Lower lobe of right lung (tissue), 2 donors: Measurements from ENCODE around the gene APOE. TPM values are rescaled to one million over a fixed set of nuclear protein-coding genes. Genes with fewer than 3 reads are reported as not detected.

Experiments used
- ATAC-seq, 2 donors: fragments of 200-7000 bp; cut with Tn5 transposase; one replicate each; pipeline ENCODE4 v1.9.1; 2020 to 2022; ENCODE audit warnings: mild to moderate bottlenecking in 2 of 2, moderate library complexity in 2 of 2
- DNase-seq: peaks from one replicate; pipeline ENCODE4 v3.0.0-alpha.2; 2020
- H3K27ac ChIP-seq: fragments of 200-600 bp; one replicate; pipeline ENCODE4 v1.8.0; 2022
- H3K27me3 ChIP-seq: fragments of 200-600 bp; one replicate; pipeline ENCODE4 v1.8.0; 2022; ENCODE audit warnings: low read depth
- H3K36me3 ChIP-seq: fragments of 200-600 bp; one replicate; pipeline ENCODE4 v1.8.0; 2022; ENCODE audit warnings: mild to moderate bottlenecking
- H3K4me1 ChIP-seq: fragments of 200-600 bp; one replicate; pipeline ENCODE4 v1.8.0; 2022
- H3K4me3 ChIP-seq: fragments of 200-600 bp; one replicate; pipeline ENCODE4 v1.8.0; 2022; ENCODE audit warnings: mild to moderate bottlenecking
- H3K9me3 ChIP-seq: fragments of 200-600 bp; one replicate; pipeline ENCODE4 v1.8.0; 2022
- intact Hi-C: fragments of 100-400 bp; cut with DNase I; formaldehyde crosslinking; loops from one replicate; pipeline ENCODE4 v1.11.0; 2022
- total RNA-seq: library from RNA; stranded (reverse); fragmentation: NEBNext Ultra II Directional; extraction: Animal tissue kit (Norgen Biotek cat#: 25700); gene quantifications from one replicate; pipeline ENCODE4 v1.2.1, GENCODE V29; 2021
- TF ChIP-seq, protein P1 (sequence below): fragments of 200-600 bp; IDR thresholded peaks from one replicate; pipeline ENCODE4 v1.8.0; 2022; ENCODE audit warnings: antibody characterized with exemption, mild to moderate bottlenecking
- donor health status: DM: no; HTN: yes; CAD: no; lungs with severe emphysema.

The APOE gene
- total RNA-seq, 1 donor from 2014 or later: 447 TPM

DNA sequence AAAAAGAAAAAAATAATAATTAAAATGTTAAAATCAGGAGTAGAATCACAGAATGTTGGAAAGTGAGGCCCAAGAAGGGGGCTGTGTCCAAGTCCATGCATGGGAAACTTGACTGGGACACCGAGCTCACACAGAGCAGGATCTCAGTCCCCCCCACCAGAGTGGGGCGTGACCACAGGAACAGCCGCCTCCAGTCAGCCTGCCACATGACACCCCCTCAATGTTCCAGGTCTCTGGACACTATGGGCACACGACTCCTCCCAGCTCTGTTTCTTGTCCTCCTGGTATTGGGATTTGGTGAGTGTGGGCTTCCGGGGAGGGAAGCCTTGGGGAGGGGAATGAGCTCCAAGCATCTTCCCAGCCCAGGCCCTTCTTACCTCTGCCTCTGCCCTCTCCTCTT lies 42.6 kb downstream of the APOE start:
- Histone ChIP-seq H3K4me3 (no peak overlapping the region), H3K27me3 (no peaks in the 10 kb centered on the region), H3K9me3 (no peaks in the 10 kb centered on the region), H3K36me3 (peaks cover 16% of the 10 kb centered on the region), H3K4me1 (peaks cover 9% of the 10 kb centered on the region), H3K27ac (no peak overlapping the region)
- ATAC-seq (no peak), DNase-seq (no peak)
- TF ChIP-seq, protein P1, sequence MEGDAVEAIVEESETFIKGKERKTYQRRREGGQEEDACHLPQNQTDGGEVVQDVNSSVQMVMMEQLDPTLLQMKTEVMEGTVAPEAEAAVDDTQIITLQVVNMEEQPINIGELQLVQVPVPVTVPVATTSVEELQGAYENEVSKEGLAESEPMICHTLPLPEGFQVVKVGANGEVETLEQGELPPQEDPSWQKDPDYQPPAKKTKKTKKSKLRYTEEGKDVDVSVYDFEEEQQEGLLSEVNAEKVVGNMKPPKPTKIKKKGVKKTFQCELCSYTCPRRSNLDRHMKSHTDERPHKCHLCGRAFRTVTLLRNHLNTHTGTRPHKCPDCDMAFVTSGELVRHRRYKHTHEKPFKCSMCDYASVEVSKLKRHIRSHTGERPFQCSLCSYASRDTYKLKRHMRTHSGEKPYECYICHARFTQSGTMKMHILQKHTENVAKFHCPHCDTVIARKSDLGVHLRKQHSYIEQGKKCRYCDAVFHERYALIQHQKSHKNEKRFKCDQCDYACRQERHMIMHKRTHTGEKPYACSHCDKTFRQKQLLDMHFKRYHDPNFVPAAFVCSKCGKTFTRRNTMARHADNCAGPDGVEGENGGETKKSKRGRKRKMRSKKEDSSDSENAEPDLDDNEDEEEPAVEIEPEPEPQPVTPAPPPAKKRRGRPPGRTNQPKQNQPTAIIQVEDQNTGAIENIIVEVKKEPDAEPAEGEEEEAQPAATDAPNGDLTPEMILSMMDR: no peak
- intact Hi-C loops: no loop called here

DNA sequence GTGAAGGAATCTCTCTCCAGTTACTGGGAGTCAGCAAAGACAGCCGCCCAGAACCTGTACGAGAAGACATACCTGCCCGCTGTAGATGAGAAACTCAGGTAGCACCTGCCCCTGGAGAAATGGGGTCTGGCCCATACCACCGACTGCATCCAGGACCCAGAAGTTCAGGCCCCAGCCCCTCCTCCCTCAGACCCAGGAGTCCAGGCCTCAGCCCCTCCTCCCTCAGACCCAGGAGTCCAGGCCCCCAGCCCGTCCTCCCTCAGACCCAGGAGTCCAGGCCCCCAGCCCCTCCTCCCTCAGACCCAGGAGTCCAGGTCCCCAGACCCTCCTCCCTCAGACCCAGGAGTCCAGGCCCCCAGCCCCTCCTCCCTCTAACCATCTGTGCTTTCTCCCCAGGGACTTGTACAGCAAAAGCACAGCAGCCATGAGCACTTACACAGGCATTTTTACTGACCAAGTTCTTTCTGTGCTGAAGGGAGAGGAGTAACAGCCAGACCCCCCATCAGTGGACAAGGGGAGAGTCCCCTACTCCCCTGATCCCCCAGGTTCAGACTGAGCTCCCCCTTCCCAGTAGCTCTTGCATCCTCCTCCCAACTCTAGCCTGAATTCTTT lies 43.3 kb downstream of the APOE start:
- intact Hi-C loops: no loop called here
- no peak overlapping the region for H3K4me3 ChIP-seq
- no peak overlapping the region for H3K27ac ChIP-seq
- TF ChIP-seq, protein P1: no peak
- DNase-seq: no peak
- no peak for ATAC-seq
- H3K9me3 ChIP-seq: no peaks in the 10 kb centered on the region
- no peaks in the 10 kb centered on the region for H3K27me3 ChIP-seq
- peaks cover 14% of the 10 kb centered on the region for H3K4me1 ChIP-seq
- peaks cover 16% of the 10 kb centered on the region for H3K36me3 ChIP-seq

DNA sequence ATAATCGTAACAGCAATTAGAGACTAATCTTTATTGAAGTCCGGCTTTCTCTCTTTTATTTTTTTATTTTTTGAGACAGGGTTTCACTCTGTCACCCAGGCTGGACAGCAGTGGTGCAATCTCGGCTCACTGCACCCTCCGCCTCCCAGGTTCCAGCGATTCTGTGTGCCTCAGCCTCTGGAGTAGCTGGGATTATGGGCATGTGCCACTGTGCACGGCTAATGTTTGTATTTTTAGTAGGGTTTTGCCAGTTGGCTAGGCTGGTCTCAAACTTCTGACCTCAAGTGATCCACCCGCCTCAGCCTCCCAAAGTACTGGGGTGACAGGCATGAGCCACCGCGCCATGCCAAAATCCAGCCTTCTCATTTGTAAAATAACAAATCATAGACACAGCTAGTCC lies 44.0 kb downstream of the APOE start:
- Histone ChIP-seq H3K9me3 (no peaks in the 10 kb centered on the region), H3K36me3 (peaks cover 16% of the 10 kb centered on the region), H3K4me3 (no peak overlapping the region), H3K27me3 (no peaks in the 10 kb centered on the region), H3K27ac (no peak overlapping the region), H3K4me1 (peaks cover 21% of the 10 kb centered on the region)
- ATAC-seq: no peak
- intact Hi-C loops: no loop called here
- TF ChIP-seq, protein P1: no peak
- DNase-seq: no peak

DNA sequence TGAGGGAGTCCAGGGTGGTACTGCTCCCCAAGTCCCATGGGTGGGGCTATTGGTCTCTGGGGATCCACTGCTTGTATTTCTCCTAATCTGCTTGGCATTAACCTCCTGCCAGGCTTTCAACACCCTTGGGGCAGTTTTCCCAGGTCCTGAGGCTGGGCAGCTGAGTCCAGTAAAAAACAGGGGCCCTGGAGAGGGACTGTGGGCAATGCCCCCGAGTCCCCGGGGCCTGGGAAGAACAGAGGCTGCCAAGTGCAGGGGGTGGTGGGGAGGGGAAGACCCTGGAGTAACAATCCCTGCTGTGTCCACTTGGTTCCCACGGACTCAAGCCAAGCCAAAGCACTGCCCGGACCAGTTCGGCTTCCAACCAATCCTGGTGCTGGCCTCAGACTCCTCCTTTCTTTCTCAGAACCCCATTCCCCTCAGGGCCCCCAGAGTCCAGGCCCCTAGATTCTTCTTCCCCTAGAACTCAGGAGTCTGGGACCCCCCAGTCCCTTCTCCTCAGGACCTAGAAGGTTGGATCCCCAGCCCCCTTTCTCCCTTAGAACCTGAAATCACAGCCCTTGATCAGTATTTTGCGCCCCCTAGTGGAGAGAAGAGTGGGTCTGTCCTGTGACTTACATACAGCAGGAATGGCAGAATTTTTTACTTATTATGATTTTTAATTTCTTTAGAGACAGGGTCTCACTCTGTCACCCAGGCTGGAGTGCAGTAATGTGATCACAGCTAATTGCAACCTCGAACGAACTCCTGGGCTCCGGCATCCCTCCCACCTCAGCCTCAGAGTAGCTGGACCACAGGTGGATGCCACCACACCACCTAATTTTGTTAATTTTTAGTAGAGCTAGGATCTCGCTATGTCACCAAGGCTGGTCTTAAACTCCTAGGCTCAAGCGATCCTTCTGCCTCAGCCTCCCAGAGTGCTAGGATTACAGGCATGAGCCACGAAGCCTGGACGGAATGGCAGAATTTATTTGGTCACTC lies 45.9 kb downstream of the APOE start:
- H3K9me3 ChIP-seq: no peaks in the 10 kb centered on the region
- H3K4me3 ChIP-seq: no peak overlapping the region
- ATAC-seq (no peak), DNase-seq (no peak)
- H3K36me3 ChIP-seq: peaks cover 16% of the 10 kb centered on the region
- TF ChIP-seq, protein P1: peak; percentile 82
- intact Hi-C loops: no loop called here
- H3K4me1 ChIP-seq: peaks cover 29% of the 10 kb centered on the region
- H3K27ac ChIP-seq: no peak overlapping the region
- no peaks in the 10 kb centered on the region for H3K27me3 ChIP-seq

DNA sequence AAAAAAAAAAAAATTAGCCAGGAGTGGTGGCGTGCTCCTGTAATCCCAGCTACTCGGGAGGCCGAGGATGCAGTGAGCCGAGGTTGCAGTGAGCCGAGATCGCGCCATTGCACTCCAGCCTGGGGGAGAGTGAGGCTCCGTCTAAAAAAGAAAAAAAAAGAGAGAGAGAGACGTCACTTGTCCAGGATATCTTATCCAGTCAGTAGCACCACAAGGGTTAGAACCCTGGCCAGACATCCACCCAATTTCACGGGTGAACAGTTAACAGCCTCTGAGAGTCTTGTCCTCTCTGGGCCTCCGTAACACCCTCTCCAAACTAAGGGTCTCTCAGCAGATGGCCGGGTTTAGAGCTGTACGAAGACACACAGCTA lies 48.7 kb downstream of the APOE start:
- intact Hi-C loops: no loop called here
- Histone ChIP-seq H3K27ac (peak overlapping the region; percentile 90), H3K4me1 (peaks cover 42% of the 10 kb centered on the region), H3K9me3 (no peaks in the 10 kb centered on the region), H3K27me3 (no peaks in the 10 kb centered on the region), H3K36me3 (peaks cover 16% of the 10 kb centered on the region), H3K4me3 (peak overlapping the region; percentile 85)
- ATAC-seq (no peak), DNase-seq (no peak)
- TF ChIP-seq, protein P1: no peak
